Measurements from ENCODE around the gene NUTM1.

Gene NUTM1

DNA sequence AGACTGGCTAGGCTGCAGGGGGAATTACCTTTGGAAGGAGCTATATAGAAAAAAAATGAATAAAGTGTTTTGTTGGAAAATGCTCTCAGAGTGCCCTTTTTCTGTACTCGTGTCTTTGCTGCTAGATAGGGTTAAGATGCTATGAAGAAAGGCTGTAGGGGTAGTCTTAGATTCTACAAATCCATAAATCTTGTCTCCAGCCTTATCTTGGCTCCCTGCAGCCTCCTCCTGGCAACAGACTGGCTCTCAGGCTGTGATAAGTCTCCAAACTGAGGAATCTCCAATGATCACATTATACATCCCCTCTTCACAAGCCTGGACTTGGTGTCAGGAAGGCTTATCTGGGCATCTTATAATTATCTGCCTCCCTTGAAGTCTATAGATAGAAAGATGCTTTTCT is 14.5 kb downstream of the NUTM1 start:
- H3K9me3 ChIP-seq (ENCODE audit: control insufficient read depth in 1 of 2, low read length in 2 of 2), result no peaks in the 10 kb centered on the region
- H3K27ac ChIP-seq (ENCODE audit: low read length), result no peak overlapping the region
- no peaks in the 10 kb centered on the region for H3K4me1 ChIP-seq (ENCODE audit: control insufficient read depth in 1 of 2, insufficient read depth in 2 of 2, low read length in 2 of 2)
- peaks cover 14 to 35% of the 10 kb centered on the region in 2 donors for H3K36me3 ChIP-seq (ENCODE audit: control insufficient read depth in 1 of 2, insufficient read depth in 2 of 2, low read length in 2 of 2)
- H3K4me3 ChIP-seq (ENCODE audit: low read depth in 1 of 2, low read length in 2 of 2), result no peak overlapping the region
- no peaks in the 10 kb centered on the region for H3K27me3 ChIP-seq (ENCODE audit: low read depth, low read length)

GRCh38 chr15:34358367-34358766 is 15.3 kb downstream of the NUTM1 start:
- Histone ChIP-seq H3K9me3 (ENCODE audit: control insufficient read depth in 1 of 2, low read length in 2 of 2) (no peaks in the 10 kb centered on the region), H3K36me3 (ENCODE audit: control insufficient read depth in 1 of 2, insufficient read depth in 2 of 2, low read length in 2 of 2) (peaks cover 18 to 40% of the 10 kb centered on the region in 2 donors), H3K27me3 (ENCODE audit: low read depth, low read length) (no peaks in the 10 kb centered on the region), H3K27ac (ENCODE audit: low read length) (no peak overlapping the region), H3K4me1 (ENCODE audit: control insufficient read depth in 1 of 2, insufficient read depth in 2 of 2, low read length in 2 of 2) (no peaks in the 10 kb centered on the region), H3K4me3 (ENCODE audit: low read depth in 1 of 2, low read length in 2 of 2) (no peak overlapping the region)

DNA sequence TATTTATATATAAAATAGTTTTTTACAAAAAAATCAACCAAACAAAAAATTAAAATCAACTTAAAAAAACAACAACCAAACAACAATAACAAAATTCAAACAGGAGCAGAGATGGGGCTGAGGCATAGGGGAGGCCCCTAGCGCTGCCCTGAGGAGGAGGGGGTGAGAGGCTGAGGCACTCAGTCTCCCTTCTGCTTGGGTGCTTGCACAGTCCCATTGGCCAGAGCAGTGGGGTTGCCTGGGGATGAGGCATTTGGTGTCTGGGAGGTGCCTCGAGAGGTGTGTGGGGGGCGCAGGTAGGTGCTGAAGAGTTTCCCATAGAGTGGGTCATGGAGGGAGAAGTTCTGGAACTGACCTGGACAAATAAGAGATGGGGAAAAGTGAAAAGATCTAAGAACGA is 15.8 kb downstream of the NUTM1 start:
- H3K27me3 ChIP-seq (ENCODE audit: low read depth, low read length), result no peaks in the 10 kb centered on the region
- H3K36me3 ChIP-seq (ENCODE audit: control insufficient read depth in 1 of 2, insufficient read depth in 2 of 2, low read length in 2 of 2), result peaks cover 24 to 40% of the 10 kb centered on the region in 2 donors
- H3K4me3 ChIP-seq (ENCODE audit: low read depth in 1 of 2, low read length in 2 of 2), result no peak overlapping the region
- no peaks in the 10 kb centered on the region for H3K9me3 ChIP-seq (ENCODE audit: control insufficient read depth in 1 of 2, low read length in 2 of 2)
- H3K4me1 ChIP-seq (ENCODE audit: control insufficient read depth in 1 of 2, insufficient read depth in 2 of 2, low read length in 2 of 2), result no peaks in the 10 kb centered on the region
- no peak overlapping the region for H3K27ac ChIP-seq (ENCODE audit: low read length)

GRCh38 chr15:34359416-34359815 is 16.3 kb downstream of the NUTM1 start:
- peaks cover 24 to 35% of the 10 kb centered on the region in 2 donors for H3K36me3 ChIP-seq (ENCODE audit: control insufficient read depth in 1 of 2, insufficient read depth in 2 of 2, low read length in 2 of 2)

GRCh38 chr15:34360298-34360697 is 17.2 kb downstream of the NUTM1 start:
- H3K27ac ChIP-seq (ENCODE audit: low read length), result no peak overlapping the region
- H3K27me3 ChIP-seq (ENCODE audit: low read depth, low read length), result no peaks in the 10 kb centered on the region
- H3K9me3 ChIP-seq (ENCODE audit: control insufficient read depth in 1 of 2, low read length in 2 of 2), result no peaks in the 10 kb centered on the region
- H3K4me1 ChIP-seq (ENCODE audit: control insufficient read depth in 1 of 2, insufficient read depth in 2 of 2, low read length in 2 of 2), result peaks cover under 1% of the 10 kb centered on the region in 2 donors
- H3K36me3 ChIP-seq (ENCODE audit: control insufficient read depth in 1 of 2, insufficient read depth in 2 of 2, low read length in 2 of 2), result peaks cover 24 to 35% of the 10 kb centered on the region in 2 donors
- H3K4me3 ChIP-seq (ENCODE audit: low read depth in 1 of 2, low read length in 2 of 2), result no peak overlapping the region

More at GRCh38 chr15:34359416-34359815, 16.3 kb downstream of the NUTM1 start:
- H3K9me3 ChIP-seq (ENCODE audit: control insufficient read depth in 1 of 2, low read length in 2 of 2), result no peaks in the 10 kb centered on the region
- no peaks in the 10 kb centered on the region for H3K27me3 ChIP-seq (ENCODE audit: low read depth, low read length)
- no peak overlapping the region for H3K4me3 ChIP-seq (ENCODE audit: low read depth in 1 of 2, low read length in 2 of 2)
- H3K27ac ChIP-seq (ENCODE audit: low read length), result no peak overlapping the region
- no peaks in the 10 kb centered on the region for H3K4me1 ChIP-seq (ENCODE audit: control insufficient read depth in 1 of 2, insufficient read depth in 2 of 2, low read length in 2 of 2)

GRCh38 chr15:34361278-34361677 is 18.2 kb downstream of the NUTM1 start:
- peaks cover 8 to 10% of the 10 kb centered on the region in 2 donors for H3K4me1 ChIP-seq (ENCODE audit: control insufficient read depth in 1 of 2, insufficient read depth in 2 of 2, low read length in 2 of 2)
- peaks cover 24 to 35% of the 10 kb centered on the region in 2 donors for H3K36me3 ChIP-seq (ENCODE audit: control insufficient read depth in 1 of 2, insufficient read depth in 2 of 2, low read length in 2 of 2)
- no peak overlapping the region for H3K4me3 ChIP-seq (ENCODE audit: low read depth in 1 of 2, low read length in 2 of 2)
- no peak overlapping the region for H3K27ac ChIP-seq (ENCODE audit: low read length)
- no peaks in the 10 kb centered on the region for H3K27me3 ChIP-seq (ENCODE audit: low read depth, low read length)
- no peaks in the 10 kb centered on the region for H3K9me3 ChIP-seq (ENCODE audit: control insufficient read depth in 1 of 2, low read length in 2 of 2)

GRCh38 chr15:34362047-34362773 is 19.1 kb downstream of the NUTM1 start:
- no peaks in the 10 kb centered on the region for H3K9me3 ChIP-seq (ENCODE audit: control insufficient read depth in 1 of 2, low read length in 2 of 2)
- H3K4me3 ChIP-seq (ENCODE audit: low read depth in 1 of 2, low read length in 2 of 2), result no peak overlapping the region
- peak overlapping the region; percentile 86 for H3K27ac ChIP-seq (ENCODE audit: low read length)
- peaks cover 22 to 29% of the 10 kb centered on the region in 2 donors for H3K36me3 ChIP-seq (ENCODE audit: control insufficient read depth in 1 of 2, insufficient read depth in 2 of 2, low read length in 2 of 2)
- H3K27me3 ChIP-seq (ENCODE audit: low read depth, low read length), result no peaks in the 10 kb centered on the region
- peaks cover 8 to 10% of the 10 kb centered on the region in 2 donors for H3K4me1 ChIP-seq (ENCODE audit: control insufficient read depth in 1 of 2, insufficient read depth in 2 of 2, low read length in 2 of 2)

DNA sequence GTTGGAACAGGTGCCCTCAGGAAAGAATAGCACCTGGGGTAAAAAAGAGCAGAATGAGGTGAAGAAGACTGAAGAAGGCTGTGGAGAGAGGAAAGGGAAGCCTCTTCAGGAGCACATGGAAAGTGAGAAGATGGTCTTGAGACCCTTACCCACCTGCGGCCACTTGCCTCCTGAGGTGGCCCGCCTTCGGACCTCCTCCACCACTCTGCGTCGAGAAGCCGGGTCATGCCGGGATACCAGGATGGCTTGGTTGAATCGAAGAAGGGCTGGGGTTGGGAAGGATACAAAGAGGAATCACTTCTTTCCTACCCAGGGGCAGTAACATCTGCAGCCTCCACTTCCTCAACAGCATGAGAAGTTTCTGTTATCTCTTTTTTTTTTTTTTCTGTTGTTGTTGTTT is 20.9 kb downstream of the NUTM1 start:
- H3K27me3 ChIP-seq (ENCODE audit: low read depth, low read length), result no peaks in the 10 kb centered on the region
- no peaks in the 10 kb centered on the region for H3K9me3 ChIP-seq (ENCODE audit: control insufficient read depth in 1 of 2, low read length in 2 of 2)
- peaks cover 14 to 24% of the 10 kb centered on the region in 2 donors for H3K36me3 ChIP-seq (ENCODE audit: control insufficient read depth in 1 of 2, insufficient read depth in 2 of 2, low read length in 2 of 2)
- H3K27ac ChIP-seq (ENCODE audit: low read length), result no peak overlapping the region
- no peak overlapping the region for H3K4me3 ChIP-seq (ENCODE audit: low read depth in 1 of 2, low read length in 2 of 2)
- peaks cover 8 to 19% of the 10 kb centered on the region in 2 donors for H3K4me1 ChIP-seq (ENCODE audit: control insufficient read depth in 1 of 2, insufficient read depth in 2 of 2, low read length in 2 of 2)

DNA sequence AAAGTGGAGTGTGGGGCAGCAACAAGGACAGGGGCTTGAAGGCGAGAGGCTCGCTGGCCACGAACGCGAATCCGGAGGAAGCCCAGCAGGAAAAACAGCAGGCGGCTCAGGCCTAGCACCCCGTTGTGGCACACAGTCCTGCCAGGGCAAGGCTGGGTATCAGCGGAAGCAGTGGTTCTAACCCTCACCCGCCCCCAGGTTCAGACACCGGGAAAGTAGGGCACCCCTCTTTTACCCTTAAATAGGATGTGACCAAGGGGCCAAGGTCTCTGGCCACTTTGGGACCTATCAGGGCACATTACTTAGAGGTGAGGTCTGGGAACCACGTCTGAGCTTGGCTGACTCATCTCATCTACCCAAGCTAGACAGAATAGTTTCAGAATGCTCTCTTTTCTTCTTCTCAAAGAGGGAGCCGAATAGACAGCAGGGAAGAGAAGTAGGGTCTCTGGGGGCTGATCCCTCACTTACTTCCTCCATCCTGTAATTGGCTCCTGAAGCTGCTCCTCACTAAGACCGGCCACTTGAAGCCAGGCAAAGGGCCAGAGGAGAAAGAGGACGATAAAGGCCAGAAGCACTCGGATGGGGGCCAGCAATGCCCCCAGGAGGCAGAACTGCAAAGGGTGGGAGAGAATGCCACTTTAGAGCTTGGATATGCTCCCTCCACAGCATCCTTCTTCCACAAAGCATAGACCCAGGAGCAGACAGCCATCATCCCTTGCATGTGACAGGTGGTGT is 22.1 kb downstream of the NUTM1 start:
- Histone ChIP-seq H3K4me3 (ENCODE audit: low read depth in 1 of 2, low read length in 2 of 2) (peak overlapping the region; percentile 77 to 97), H3K4me1 (ENCODE audit: control insufficient read depth in 1 of 2, insufficient read depth in 2 of 2, low read length in 2 of 2) (peaks cover 8 to 19% of the 10 kb centered on the region in 2 donors), H3K27ac (ENCODE audit: low read length) (peak overlapping the region; percentile 71), H3K27me3 (ENCODE audit: low read depth, low read length) (no peaks in the 10 kb centered on the region), H3K9me3 (ENCODE audit: control insufficient read depth in 1 of 2, low read length in 2 of 2) (no peaks in the 10 kb centered on the region), H3K36me3 (ENCODE audit: control insufficient read depth in 1 of 2, insufficient read depth in 2 of 2, low read length in 2 of 2) (peaks cover 14% of the 10 kb centered on the region in 2 donors)

DNA sequence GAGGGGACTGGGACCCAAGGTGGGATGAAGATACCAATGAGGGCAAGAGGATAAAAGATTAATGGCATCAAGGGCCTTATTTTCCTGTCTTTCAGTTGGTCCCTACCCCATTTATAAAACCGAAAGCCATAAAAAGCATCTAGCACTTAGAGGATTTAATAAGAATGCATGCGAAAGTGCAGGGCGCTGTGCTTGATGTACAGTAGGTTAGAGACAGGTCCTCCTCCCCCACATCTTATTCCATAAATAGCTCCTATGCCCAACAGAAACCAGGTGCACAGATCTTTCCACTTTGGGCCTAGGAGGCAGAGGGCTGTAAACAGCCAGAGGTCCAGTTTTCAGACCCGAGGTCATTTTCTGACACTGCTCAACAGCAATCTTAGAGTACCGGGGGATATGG is 22.7 kb downstream of the NUTM1 start:
- Histone ChIP-seq H3K27me3 (ENCODE audit: low read depth, low read length) (no peaks in the 10 kb centered on the region), H3K36me3 (ENCODE audit: control insufficient read depth in 1 of 2, insufficient read depth in 2 of 2, low read length in 2 of 2) (peaks cover 8 to 14% of the 10 kb centered on the region in 2 donors), H3K9me3 (ENCODE audit: control insufficient read depth in 1 of 2, low read length in 2 of 2) (no peaks in the 10 kb centered on the region), H3K4me1 (ENCODE audit: control insufficient read depth in 1 of 2, insufficient read depth in 2 of 2, low read length in 2 of 2) (peaks cover 8 to 19% of the 10 kb centered on the region in 2 donors), H3K27ac (ENCODE audit: low read length) (peak overlapping the region; percentile 71), H3K4me3 (ENCODE audit: low read depth in 1 of 2, low read length in 2 of 2) (peak overlapping the region; percentile 77 to 97)

- Histone ChIP-seq H3K9me3 (ENCODE audit: control insufficient read depth in 1 of 2, low read length in 2 of 2) (no peaks in the 10 kb centered on the region), H3K4me3 (ENCODE audit: low read depth in 1 of 2, low read length in 2 of 2) (peak overlapping the region; percentile 77 to 97), H3K27me3 (ENCODE audit: low read depth, low read length) (no peaks in the 10 kb centered on the region), H3K27ac (ENCODE audit: low read length) (peak overlapping the region; percentile 71), H3K4me1 (ENCODE audit: control insufficient read depth in 1 of 2, insufficient read depth in 2 of 2, low read length in 2 of 2) (peaks cover 8 to 19% of the 10 kb centered on the region in 2 donors), H3K36me3 (ENCODE audit: control insufficient read depth in 1 of 2, insufficient read depth in 2 of 2, low read length in 2 of 2) (peaks cover 5 to 10% of the 10 kb centered on the region in 2 donors)
Measured at GRCh38 chr15:34366271-34367065, 23.4 kb downstream of the NUTM1 start.
